Liver (tissue), 9 donors: ENCODE data around the gene DNAJC5. TPM values are rescaled to one million over a fixed set of nuclear protein-coding genes. Genes with fewer than 3 reads are reported as not detected.
A peak's percentile ranks its signal among the peaks of the same experiment; 100 is the strongest.

Experiments
- DNase-seq: peaks from one replicate; pipeline ENCODE4 v3.0.0-alpha.2; 2017; ENCODE audit warnings: low spot score
- H3K27ac ChIP-seq, 2 donors: one replicate each; pipeline ENCODE4 v1.7.0; 2013; ENCODE audit warnings: inconsistent platforms in 2 of 2, low read length in 2 of 2, control low read depth in 1 of 2, low read depth in 1 of 2, mild to moderate bottlenecking in 1 of 2
- H3K27me3 ChIP-seq, 4 donors: one replicate each; pipeline versions ENCODE4 v1.6.1 to v1.7.0; 2013; ENCODE audit warnings: low read length in 3 of 4, inconsistent platforms in 1 of 4, mild to moderate bottlenecking in 1 of 4, moderate library complexity in 1 of 4; ENCODE audit not compliant: control insufficient read depth in 4 of 4, insufficient read depth in 4 of 4
- H3K36me3 ChIP-seq, 4 donors: one replicate each; pipeline versions ENCODE4 v1.6.1 to v1.7.0; 2013; ENCODE audit warnings: low read length in 3 of 4, mild to moderate bottlenecking in 3 of 4, low read depth in 1 of 4, moderate library complexity in 1 of 4; ENCODE audit not compliant: control insufficient read depth in 4 of 4, insufficient read depth in 3 of 4
- H3K4me1 ChIP-seq, 4 donors: one replicate each; pipeline versions ENCODE4 v1.6.1 to v1.7.0; 2013; ENCODE audit warnings: low read length in 3 of 4, mild to moderate bottlenecking in 3 of 4, moderate library complexity in 1 of 4; ENCODE audit not compliant: control insufficient read depth in 4 of 4, insufficient read depth in 4 of 4
- H3K4me3 ChIP-seq, 3 donors: one replicate each; pipeline versions ENCODE4 v1.6.1 to v1.7.0; 2013; ENCODE audit warnings: low read length in 3 of 3, control low read depth in 1 of 3, low read depth in 1 of 3, mild to moderate bottlenecking in 1 of 3
- H3K9ac ChIP-seq, 2 donors: one replicate each; pipeline ENCODE4 v1.7.0; 2013; ENCODE audit warnings: low read length in 2 of 2, mild to moderate bottlenecking in 2 of 2, moderate library complexity in 2 of 2, control low read depth in 1 of 2, low read depth in 1 of 2
- H3K9me3 ChIP-seq, 4 donors: one replicate each; pipeline versions ENCODE4 v1.6.1 to v1.7.0; 2013; ENCODE audit warnings: low read length in 3 of 4; ENCODE audit not compliant: control insufficient read depth in 4 of 4
- ATF3 ChIP-seq: IDR thresholded peaks from 2 replicates; pipeline ENCODE4 v1.6.1; 2016; ENCODE audit warnings: antibody characterized with exemption
- EGR1 ChIP-seq, 2 donors: IDR thresholded peaks; 2 replicates each; pipeline ENCODE4 v1.6.1; 2016 to 2018; ENCODE audit warnings: antibody characterized with exemption in 2 of 2, low read depth in 2 of 2
- FOXA1 ChIP-seq: IDR thresholded peaks from 2 replicates; pipeline ENCODE4 v1.6.1; 2016; ENCODE audit warnings: antibody characterized with exemption
- FOXA2 ChIP-seq: IDR thresholded peaks from 2 replicates; pipeline ENCODE4 v1.6.1; 2016; ENCODE audit warnings: antibody characterized with exemption
- GABPA ChIP-seq, 2 donors: IDR thresholded peaks in 1 of 2; conservative IDR thresholded peaks in 1 of 2; 2 replicates each; pipeline ENCODE4 v1.6.1; 2016; ENCODE audit warnings: antibody characterized with exemption in 2 of 2, mild to moderate bottlenecking in 1 of 2, moderate library complexity in 1 of 2
- HNF4G ChIP-seq: IDR thresholded peaks from 2 replicates; pipeline ENCODE4 v1.6.1; 2016; ENCODE audit warnings: antibody characterized with exemption
- RAD21 ChIP-seq, 2 donors: IDR thresholded peaks; 2 replicates each; pipeline ENCODE4 v1.6.1; 2016; ENCODE audit warnings: antibody characterized with exemption in 2 of 2, mild to moderate bottlenecking in 2 of 2
- REST ChIP-seq: IDR thresholded peaks from 2 replicates; pipeline ENCODE4 v1.6.1; 2016; ENCODE audit warnings: antibody characterized with exemption, mild to moderate bottlenecking
- RXRA ChIP-seq, 2 donors: IDR thresholded peaks; 2 replicates each; pipeline ENCODE4 v1.6.1; 2017 to 2018; ENCODE audit warnings: antibody characterized with exemption in 2 of 2, mild to moderate bottlenecking in 1 of 2
- SP1 ChIP-seq: IDR thresholded peaks from 2 replicates; pipeline ENCODE4 v1.6.1; 2018; ENCODE audit warnings: antibody characterized with exemption, mild to moderate bottlenecking
- TAF1 ChIP-seq: conservative IDR thresholded peaks from 2 replicates; pipeline ENCODE4 v1.6.1; 2016; ENCODE audit warnings: antibody characterized with exemption, mild to moderate bottlenecking
- YY1 ChIP-seq: IDR thresholded peaks from 2 replicates; pipeline ENCODE4 v1.6.1; 2016; ENCODE audit warnings: antibody characterized with exemption, mild to moderate bottlenecking
- ZBTB33 ChIP-seq: IDR thresholded peaks from 2 replicates; pipeline ENCODE4 v1.6.1; 2016; ENCODE audit warnings: antibody characterized with exemption
- WGBS: extraction: QIAGEN DNeasy Blood & Tissue Kit; methylation state at CpG from one replicate; pipeline ENCODE4 v1.1.7; 2013; 5-methylcytosine and 5-hydroxymethylcytosine counted together
- polyA plus RNA-seq, 2 donors: library from polyadenylated mRNA; stranded (reverse) in 1 of 2; unstranded in 1 of 2; fragments of 200-250 nt in 1 of 2; fragments of >200 nt in 1 of 2; fragmentation: Nextera tagmentation in 1 of 2; extraction: Ambion mirVana in 1 of 2; gene quantifications; one replicate each; pipeline versions ENCODE4 v1.2.1 to v1.2.3, GENCODE V29; 2013 to 2015
- total RNA-seq, 2 donors: library from RNA; depleted of rRNA; stranded (reverse); fragments of >200 nt; gene quantifications; one replicate each; pipeline ENCODE4 v1.2.3, GENCODE V29; 2014
- TF ChIP-seq, protein P1 (sequence below): IDR thresholded peaks from 2 replicates; pipeline ENCODE4 v1.6.1; 2016; ENCODE audit warnings: antibody characterized with exemption
- TF ChIP-seq, protein P2 (sequence below): fragments of 150-350 bp; IDR thresholded peaks from 2 replicates; pipeline ENCODE4 v1.5.1; 2017; ENCODE audit warnings: improper control_type of control experiment, low read depth, low read length; ENCODE audit not compliant: missing input control
- donor health status: healthy.
- donor health status: healthy.
- donor health status: healthy.
- donor health status: healthy.
- donor health status: healthy.

DNAJC5 gene, protein sequence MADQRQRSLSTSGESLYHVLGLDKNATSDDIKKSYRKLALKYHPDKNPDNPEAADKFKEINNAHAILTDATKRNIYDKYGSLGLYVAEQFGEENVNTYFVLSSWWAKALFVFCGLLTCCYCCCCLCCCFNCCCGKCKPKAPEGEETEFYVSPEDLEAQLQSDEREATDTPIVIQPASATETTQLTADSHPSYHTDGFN
- total RNA-seq: 10 to 100 TPM; 22.4 to 28.6 TPM
- polyA plus RNA-seq: 10 to 100 TPM in 1 of 2 donors, 1 to 10 TPM in 1; 8.2 to 15.0 TPM

DNA sequence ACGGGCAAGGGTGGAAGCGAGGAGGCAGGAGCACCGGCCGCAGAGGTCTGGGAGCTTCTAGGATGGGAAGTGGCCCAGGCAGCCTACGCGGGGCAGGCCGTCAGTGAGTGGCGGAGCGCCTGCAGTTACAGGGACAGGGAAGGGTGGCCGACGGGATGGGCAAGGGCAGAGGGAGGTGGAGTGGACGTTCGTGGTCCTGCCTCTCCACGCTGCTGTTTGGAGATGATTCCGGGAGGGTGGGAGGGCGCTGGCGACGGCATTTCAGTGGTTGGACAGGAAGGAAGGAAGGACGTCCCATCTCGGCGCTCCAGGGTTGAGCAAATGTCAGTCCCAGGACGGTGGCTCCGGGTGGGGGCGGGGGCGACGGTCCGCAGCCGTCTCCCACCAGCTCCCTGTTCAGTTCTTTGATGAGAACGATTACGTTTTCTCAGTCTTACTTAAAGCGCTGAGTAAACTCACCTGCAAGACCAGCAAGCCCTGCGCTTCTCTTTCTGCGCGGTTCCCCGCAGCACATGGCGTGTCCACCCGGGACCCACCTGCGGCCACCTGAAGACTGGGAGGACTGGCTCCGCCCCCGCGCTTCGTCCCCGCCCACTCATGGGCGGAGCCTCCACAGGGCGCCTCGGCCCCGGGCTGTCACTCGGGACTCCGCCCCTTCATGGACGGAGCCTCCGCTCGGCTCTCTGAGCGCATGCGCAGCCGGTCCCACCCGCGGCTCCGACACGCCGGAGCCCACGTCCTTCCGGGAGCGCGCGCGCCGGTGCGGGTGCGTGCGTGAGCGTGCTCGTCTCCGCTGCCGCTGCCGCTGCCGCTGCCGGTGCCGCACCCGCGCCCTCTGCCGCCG is at the start of gene DNAJC5:
DNAJC5 (plus strand) TSS at position 769 of the 844 bp plus-strand sequence. CDS start 33,220 bp downstream, outside the sequence.
- WGBS: under 1% methylated on average over 82 of the region's 82 CpGs
- TF ChIP-seq REST (no peak), EGR1 (IDR thresholded peaks at IDR 0.05; ENCODE audit: low read depth in 2 of 2) (peak; percentile 35 to 57), HNF4G (no peak), RXRA (IDR thresholded peaks at IDR 0.05) (peak; percentile 36), TAF1 (peak; percentile 37), GABPA (IDR thresholded peaks at IDR 0.05 in 1 of 2, conservative IDR thresholded peaks at IDR 0.05 in 1 of 2) (peak in 1 of 2 donors; percentile 71), FOXA2 (no peak), YY1 (peak; percentile 29), RAD21 (IDR thresholded peaks at IDR 0.05) (peak in 1 of 2 donors; percentile 32), SP1 (peak; percentile 62)
- TF ChIP-seq, protein P1, sequence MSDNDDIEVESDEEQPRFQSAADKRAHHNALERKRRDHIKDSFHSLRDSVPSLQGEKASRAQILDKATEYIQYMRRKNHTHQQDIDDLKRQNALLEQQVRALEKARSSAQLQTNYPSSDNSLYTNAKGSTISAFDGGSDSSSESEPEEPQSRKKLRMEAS: peak; percentile 85
- peak within 1 kb of the TSS; percentile 64 to 93 for H3K9ac ChIP-seq
- peaks cover 8 to 21% (median 12%) of the 10 kb centered on the region in 4 donors for H3K36me3 ChIP-seq
- peak; percentile 97 for DNase-seq
- no peaks in the 10 kb centered on the region for H3K27me3 ChIP-seq
- H3K27ac ChIP-seq: peak within 1 kb of the TSS; percentile 86 to 87
- H3K9me3 ChIP-seq: no peaks in the 10 kb centered on the region
- H3K4me1 ChIP-seq: peaks cover 0 to 36% (median 24%) of the 10 kb centered on the region in 4 donors
- H3K4me3 ChIP-seq: peak within 1 kb of the TSS; percentile 78 to 94 (median 90)

DNA sequence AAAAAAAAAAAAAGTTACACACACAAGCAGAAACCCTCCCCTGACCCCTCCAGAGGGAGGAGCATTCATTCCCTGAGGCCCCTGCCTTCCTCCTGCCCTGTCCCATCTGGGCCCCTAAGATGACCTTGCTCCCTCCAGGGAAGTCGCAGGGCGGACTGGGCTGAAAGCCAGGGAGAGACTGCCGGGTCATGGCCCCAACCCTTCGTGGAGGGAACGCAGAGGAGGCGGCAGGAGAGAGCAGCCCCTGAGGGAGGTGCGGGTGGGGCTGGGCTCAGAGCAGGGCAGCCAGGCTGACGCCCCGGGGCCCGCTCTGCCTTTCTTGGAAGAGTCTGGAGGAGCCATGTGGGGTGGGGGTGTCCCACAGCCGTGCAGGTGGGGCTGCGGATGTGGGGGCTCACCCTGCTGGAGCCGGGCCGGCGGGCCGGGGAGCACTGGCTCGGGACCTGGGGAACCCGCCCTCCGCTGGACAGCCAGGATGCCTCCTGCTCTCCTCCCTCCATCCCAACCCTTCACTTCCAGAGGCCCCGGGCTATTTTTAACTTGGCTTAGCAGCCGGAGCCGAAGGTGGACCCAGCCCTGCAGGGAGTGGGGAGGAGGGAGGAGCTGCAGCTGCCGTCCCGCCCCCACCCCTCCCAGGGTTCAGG is 48.7 kb upstream of the DNAJC5 start:
- peak overlapping the region in 1 of 2 donors; percentile 33 for H3K27ac ChIP-seq
- WGBS: 6% methylated on average over 24 of the region's 24 CpGs
- DNase-seq: no peak
- peaks cover 0 to 10% (median 1%) of the 10 kb centered on the region in 4 donors for H3K27me3 ChIP-seq
- H3K4me3 ChIP-seq: no peak overlapping the region
- no peak overlapping the region for H3K9ac ChIP-seq
- H3K36me3 ChIP-seq: no peaks in the 10 kb centered on the region
- H3K9me3 ChIP-seq: no peaks in the 10 kb centered on the region
- H3K4me1 ChIP-seq: peaks cover 0 to 10% (median 5%) of the 10 kb centered on the region in 4 donors
- TF ChIP-seq YY1: no peak
- peak; percentile 36 for TF ChIP-seq SP1
- no peak for TF ChIP-seq REST
- TF ChIP-seq, protein P2, sequence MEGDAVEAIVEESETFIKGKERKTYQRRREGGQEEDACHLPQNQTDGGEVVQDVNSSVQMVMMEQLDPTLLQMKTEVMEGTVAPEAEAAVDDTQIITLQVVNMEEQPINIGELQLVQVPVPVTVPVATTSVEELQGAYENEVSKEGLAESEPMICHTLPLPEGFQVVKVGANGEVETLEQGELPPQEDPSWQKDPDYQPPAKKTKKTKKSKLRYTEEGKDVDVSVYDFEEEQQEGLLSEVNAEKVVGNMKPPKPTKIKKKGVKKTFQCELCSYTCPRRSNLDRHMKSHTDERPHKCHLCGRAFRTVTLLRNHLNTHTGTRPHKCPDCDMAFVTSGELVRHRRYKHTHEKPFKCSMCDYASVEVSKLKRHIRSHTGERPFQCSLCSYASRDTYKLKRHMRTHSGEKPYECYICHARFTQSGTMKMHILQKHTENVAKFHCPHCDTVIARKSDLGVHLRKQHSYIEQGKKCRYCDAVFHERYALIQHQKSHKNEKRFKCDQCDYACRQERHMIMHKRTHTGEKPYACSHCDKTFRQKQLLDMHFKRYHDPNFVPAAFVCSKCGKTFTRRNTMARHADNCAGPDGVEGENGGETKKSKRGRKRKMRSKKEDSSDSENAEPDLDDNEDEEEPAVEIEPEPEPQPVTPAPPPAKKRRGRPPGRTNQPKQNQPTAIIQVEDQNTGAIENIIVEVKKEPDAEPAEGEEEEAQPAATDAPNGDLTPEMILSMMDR: no peak
- no peak for TF ChIP-seq FOXA2
- TF ChIP-seq HNF4G: no peak
- TF ChIP-seq ATF3: no peak
- TF ChIP-seq ZBTB33: no peak
- TF ChIP-seq RXRA (IDR thresholded peaks at IDR 0.05): peak in 1 of 2 donors; percentile 24
- no peak for TF ChIP-seq TAF1
- no peak for TF ChIP-seq FOXA1
- no peak for TF ChIP-seq EGR1 (IDR thresholded peaks at IDR 0.05; ENCODE audit: low read depth in 2 of 2)
- TF ChIP-seq, protein P1: no peak
